C1 segment of cervical spinal cord (tissue), 14 donors: Measurements from ENCODE around the gene PLSCR5.

Experiments
- DNase-seq, 14 donors: peaks; one replicate each; lab custom pipeline; 2025; lab: John Stamatoyannopoulos, UW

PLSCR5 gene

DNA sequence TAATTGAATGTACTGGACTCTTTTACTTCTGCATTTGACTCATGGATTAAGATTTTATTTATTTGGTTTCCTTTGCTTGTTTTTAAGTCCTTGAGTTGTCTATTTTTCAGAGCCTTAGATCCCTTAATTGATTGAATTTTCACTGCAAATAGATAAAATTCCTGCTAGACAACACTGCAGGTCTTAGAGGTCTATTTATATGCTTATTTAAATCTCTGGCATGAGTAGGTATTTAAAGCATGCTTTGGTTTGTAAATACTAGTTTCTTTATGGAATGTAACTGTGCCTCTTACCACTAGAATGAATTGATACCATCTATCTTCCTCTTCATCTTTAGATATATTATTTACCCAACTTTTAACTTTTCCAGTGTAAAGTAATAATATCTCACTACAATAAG, 20.0 kb downstream of the PLSCR5 start:
- DNase-seq: no peak

DNA sequence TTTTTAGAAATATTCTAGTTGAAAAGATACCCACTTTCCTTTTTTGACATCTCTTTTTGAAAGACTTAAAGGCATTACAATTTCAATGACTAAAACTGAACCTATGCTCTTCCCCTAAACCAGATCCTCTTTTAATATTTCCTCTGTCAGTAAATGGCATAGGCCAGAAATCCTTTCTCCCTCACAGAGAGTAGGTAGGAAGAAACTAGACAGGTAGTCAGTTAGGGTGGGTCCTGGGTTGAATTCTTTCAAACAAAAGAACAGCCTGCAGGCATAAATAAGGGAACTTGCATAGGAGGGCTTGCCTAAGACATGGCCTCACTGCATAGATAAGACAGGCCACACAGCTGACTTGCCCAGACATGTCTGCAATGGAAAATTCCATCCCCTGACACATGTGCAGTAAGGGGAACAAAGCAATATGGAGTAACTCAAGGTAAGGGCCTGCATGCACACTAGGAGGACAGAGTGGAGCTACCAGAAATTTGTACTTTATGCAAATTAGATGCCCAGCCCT, 23.1 kb downstream of the PLSCR5 start:
- DNase-seq: no peak

DNA sequence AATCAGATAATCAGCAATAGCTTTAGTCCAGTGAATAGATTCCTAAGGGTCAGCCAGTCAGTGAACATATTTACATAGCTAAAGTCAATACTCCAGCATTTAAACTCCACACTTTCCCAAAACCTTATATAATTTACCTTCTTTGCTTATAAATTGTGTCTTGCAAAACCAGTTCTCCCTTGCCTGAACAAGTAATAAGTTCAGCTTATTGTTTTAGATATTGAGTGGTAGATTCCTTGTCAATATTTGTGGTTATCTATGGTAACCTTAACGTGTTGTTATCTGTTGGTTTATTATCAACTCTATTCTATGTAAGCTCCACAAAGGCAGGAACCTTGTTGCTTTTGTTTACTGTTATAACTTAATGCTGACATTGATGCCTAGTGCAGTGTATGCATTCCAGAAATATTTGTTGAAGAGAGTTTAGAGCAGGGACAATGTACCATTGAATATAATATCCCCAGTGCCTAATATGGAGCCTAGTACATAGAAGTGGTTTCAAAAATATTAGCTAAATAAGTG, 24.0 kb downstream of the PLSCR5 start:
- no peak for DNase-seq

DNA sequence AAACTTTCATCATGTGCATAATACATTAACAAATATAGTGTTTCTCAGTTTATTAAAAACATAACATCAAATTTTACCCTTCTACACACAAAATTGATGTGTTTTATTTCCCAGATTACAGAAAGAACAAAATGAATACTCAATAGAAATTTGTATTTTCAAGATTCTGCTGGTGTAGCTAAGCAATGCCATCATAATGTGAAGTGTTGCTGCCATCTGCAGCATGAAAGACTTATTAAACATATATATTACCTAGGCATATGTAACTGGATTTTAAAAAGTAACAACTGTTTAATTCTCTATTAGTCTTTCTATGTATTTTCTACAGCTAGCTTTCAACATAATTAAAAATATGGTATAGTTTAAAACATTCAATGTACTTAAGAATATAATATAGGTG, 27.5 kb downstream of the PLSCR5 start:
- DNase-seq: no peak

DNA sequence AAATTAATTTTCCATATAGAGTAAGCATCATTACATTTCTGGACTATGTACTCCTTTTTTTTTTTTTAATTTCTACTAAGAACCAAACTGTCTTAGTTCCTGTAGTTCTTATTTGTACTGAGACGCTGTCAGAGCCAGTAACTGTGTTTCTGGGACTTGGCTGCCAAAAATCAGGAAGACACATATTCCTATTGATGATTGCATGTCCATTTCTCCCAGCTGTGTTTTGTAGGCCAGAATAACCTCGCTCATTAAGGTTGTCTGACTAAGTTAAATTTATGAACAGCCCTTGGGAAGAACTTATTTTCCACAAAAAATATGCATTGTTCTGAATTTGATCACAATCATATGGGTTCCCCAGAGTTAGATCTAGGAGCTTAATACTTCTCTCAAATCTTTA, 29.5 kb downstream of the PLSCR5 start:
- DNase-seq: no peak

DNA sequence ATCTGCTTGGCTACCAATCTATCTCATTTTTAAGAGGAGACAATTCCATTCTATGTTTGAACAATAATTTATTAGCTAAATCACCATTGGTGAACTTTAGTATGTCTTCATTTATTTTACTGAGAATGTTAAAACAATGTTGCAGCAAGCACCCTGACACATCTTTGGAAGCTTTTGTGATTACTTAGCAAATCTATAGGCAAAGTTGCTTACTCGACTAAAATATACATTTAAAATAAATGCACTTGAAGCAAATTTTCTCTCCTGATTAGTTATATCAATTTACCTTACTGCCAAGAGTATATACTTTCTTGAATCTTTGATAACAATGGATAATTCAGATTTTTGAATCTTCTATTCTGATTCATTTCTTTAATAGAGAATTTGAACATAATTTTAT, 31.0 kb downstream of the PLSCR5 start:
- no peak for DNase-seq

DNA sequence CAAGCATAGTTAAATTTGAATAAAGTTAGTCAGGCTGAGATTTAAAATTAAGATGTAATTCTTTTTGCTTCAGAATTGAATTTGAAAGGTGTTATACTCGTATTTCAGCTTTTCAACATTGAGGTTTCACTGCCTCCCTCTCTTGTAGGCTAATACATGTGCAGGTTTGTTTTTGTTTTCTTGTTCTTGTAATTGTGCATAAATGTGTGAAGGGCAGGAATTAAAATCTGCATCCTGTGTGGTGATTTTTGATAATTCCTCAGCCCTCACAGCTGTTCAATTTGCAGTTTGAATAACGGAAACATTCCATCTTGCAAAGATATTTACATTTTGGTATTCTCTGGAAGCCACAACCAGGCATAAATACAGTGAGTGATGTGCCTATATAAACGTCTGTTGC, 35.8 kb downstream of the PLSCR5 start:
- DNase-seq: no peak

DNA sequence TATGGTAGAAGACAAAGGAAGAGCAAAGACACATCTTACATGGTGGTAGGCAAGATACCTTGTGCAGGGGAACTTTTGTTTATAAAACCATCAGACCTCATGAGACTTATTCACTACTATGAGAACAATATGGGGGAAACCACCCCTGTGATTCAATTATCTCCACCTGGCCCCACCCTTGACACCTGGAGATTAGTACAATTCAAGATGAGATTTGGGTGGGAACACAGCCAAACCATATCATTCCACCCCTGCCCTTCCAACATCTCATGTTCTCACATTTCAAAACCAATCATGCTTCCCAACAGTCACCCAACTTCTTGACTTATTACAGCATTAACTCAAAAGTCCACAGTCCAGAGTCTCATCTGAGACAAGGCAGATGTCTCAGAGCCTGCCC, 39.0 kb downstream of the PLSCR5 start:
- no peak for DNase-seq

DNA sequence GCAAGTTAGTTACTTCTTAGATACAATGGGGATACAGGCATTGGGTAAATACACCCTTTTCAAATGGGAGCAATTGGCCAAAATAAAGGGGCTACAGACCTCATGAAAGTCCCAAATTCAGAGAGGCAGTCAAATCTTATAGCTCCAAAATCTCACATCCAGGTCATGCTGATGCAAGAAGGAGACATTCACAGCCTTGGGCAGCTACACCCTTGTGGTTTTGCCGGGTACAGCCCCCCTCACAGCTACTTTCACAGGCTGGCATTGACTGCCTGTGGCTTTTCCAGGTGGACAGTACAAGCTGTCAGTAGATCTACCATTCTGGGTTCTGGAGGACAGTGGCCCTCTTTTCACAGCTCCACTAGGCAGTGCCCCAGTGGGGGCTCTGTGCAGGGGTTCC, 43.3 kb downstream of the PLSCR5 start:
- no peak for DNase-seq

DNA sequence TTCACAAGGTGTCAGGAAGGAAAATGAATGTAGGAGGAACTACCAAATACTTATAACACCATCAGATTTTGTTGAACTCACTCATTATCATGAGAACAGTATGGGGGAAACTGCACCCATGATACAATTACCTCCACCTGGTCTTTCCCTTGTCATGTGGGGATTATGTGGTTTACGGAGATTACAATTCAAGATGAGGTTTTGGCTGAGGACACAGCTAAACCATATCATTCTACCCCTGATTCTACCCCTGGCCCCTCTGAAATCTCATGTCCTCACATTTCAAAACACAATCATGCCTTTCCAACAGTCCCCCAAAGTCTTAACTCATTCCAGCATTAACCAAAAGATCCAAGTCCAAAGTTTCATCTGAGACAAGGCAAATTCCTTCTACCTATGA, 43.7 kb downstream of the PLSCR5 start:
- DNase-seq: no peak

DNA sequence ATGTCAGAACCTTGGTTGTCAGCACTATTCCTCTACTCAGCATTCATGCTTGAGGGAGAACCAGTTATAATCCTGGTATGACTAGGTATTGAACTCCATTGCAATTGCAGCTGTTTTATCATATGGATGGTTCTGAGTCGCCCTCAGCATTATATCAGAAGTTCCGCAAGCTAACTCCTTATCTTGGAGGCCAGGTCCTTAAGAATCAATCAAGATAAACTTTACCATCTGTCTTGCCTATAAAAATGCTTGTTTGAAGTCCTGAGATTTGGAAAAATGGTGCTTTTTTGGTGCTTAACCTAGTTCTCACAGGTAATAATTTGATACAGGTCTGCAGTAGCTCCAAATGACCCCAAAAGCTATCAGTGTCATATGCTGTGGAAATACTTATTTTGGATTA, 44.5 kb downstream of the PLSCR5 start:
- no peak for DNase-seq

DNA sequence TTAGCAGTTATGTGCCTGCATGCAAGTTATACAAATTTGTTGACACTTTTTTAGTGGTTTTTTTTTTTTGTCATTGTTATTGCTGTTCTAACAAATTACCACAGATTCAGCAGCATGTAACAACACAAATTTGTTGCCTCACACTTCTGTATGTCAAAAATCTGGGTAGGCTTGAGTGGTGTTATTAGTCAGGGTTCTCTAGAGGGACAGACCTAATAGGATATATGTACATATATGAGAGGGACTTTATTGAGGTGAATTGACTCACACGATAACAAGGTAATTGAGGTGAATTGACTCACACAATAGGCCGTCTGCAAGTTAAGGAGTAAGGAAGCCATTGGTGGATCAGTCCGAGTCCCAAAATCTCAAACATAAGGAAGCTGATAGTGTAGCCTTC, 45.8 kb downstream of the PLSCR5 start:
- DNase-seq: no peak

DNA sequence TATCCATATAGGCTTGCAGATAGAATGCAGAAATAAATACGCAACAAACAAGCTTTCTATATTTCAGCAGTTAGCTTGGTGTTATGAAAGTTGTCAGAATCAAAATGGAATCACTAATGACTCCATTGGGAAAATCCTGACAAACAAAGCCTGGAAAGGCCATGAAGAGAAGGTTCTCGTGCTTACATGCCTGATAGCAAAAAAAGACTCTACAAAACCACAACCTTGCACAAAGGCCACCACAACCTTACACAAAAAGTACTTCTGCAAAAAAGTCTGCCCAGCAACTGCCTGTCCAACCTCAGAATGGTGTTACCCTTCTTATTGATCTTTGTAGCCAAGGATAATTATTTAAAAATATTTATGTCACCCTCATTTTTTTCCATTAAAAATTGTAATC, 46.4 kb downstream of the PLSCR5 start:
- no peak for DNase-seq

DNA sequence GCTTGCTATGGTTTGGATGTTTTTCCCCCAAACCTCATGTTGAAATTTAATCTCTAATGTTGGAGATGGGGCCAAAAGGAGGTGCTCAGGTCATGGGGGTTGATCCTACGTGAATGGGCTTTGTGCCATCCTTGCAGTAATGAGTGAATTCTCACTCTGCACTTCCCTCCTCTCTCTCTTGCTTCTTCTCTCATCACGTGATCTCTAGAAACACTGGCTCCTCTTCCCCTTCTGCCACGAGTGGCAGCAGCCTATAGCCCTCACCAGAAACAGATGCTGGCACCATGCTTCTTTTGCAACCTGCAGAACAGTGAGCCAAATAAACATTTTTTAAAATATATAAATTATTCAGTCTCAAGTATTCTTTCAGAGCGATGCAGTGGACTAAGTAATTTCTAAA, 47.4 kb downstream of the PLSCR5 start:
- DNase-seq: no peak

DNA sequence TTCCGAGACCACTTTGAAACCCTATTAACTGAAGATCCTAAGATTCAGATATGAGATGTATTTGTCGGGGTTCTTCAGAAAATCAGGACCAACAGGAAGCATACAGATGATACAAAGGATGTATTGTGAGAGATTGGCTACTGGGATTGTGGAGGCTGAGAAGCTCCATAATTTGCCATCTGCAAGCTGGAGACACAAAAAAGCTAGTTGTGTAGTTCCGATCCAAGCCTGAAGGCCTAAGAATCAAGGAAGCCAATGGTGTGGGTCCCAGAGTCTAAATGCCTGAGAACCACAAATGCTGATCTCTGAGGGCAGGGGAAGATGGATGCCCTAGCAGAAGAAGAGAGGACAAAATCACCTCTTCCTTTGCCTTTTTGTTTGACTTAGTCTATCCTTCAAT, 49.8 kb downstream of the PLSCR5 start:
- DNase-seq: no peak

DNA sequence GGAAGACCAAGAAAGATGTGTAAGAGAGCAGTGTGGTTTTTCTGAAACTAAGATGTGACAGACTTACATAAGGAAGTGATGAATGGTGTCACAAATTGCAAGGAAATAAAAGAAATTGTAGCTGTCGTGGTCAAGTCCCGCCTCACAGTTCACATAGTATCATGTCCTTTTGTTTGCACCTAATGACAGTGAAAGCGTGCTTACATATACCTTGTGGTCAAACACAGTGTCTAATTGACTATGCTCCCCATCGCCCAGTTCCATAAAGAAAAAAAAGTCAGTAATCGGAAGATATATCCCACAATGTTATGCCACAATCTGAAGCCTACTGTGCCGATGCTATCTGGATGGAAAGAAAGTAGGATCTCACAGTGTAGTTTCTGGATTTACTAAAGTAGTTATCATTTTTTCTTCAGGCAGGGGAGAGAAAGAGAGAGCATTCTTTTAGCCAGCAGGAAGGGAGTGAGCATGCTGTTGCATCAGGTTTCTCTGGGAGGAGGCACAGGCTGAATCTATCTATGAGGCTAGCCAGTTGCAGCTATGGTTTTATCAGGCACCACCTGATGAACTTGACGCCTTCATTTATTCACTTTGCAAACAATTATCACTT, 50.9 kb downstream of the PLSCR5 start:
- DNase-seq: no peak

DNA sequence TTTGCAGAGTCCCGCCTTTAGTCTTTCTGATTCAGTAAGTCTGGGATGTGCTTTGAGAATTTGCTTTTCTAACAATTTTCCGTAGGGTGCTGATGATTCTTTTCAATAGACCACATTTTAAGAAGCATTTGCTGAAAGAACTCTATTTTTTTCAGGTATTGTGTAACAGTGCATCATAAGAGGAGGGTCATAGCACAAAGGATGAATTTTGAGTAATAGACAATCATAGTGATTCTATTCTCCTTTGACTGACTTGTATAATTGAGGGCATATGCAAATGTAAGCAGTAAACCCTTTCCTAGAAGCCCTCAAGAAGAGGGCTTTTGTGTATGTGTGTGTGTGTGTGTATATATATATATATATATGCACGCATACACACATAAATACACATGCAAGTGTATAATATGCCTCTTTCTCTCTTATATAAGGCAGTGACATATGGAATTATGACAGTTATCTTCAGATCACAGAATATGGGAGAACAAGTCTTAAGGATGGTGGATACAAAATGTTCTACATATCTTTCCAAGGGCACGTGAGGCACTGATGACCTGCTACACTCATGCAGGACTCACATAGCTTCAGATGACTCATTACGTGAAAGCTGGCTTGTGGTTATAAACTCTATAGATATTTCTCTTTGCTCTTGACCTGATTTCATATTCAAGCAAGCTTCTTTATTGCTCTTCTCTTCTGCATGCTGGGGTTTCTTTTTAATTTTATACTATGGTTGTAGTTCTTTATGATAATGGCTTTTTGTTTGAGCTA, 54.2 kb downstream of the PLSCR5 start:
- DNase-seq: no peak

DNA sequence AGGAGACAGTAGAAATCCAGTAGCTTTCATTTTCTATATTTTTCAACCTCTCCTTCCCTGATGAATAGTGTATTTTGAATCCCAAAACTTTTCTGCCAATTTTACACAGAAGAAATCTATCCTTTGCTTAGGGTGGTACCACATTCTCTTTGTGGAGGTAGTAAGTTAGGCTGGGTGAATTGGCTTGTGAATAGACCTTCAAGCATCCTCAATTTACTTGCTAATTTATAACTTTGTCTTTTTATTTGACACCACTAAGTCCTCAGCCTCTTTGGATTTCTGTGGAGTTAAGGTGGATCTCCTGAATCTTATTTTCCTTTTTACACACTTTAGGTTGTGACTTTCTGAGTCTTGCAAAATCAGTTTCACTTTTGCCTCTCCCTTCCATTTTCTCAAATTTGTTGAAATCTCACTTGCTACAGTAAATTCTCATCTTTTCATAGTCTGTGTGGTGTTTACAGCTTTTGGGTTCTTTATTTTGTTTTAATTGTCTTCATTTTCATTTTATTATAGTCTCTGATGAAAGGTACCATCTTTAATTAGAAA, 55.0 kb downstream of the PLSCR5 start:
- DNase-seq: no peak

DNA sequence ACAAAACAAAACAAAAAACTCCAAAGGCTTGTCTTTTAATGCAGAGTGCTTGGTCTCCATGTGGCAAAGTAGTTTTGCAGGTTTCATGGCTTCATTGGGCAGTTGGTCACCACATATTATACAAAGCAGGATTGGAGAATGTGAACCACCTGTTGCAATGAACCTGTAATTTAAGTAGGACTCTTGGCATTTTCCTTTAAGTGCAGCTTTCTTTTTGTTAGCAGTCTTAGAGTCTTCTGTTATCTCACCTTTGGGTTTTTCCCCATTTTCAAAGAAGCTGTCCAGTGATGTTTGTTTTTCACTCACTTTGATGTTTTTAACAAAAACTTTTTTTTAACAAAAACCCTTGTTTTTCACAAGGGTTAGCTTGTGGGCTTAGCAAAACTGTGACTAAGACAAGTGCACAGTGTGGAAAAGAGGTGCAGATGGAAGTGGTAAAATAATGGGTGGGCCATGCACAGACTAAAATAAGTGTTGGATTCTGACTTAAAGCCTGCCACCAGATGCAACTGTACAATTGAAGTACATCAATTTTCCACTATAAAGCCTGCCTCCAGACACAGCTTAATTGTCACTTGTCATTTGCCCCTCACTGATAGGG, 57.8 kb downstream of the PLSCR5 start:
- no peak for DNase-seq

DNA sequence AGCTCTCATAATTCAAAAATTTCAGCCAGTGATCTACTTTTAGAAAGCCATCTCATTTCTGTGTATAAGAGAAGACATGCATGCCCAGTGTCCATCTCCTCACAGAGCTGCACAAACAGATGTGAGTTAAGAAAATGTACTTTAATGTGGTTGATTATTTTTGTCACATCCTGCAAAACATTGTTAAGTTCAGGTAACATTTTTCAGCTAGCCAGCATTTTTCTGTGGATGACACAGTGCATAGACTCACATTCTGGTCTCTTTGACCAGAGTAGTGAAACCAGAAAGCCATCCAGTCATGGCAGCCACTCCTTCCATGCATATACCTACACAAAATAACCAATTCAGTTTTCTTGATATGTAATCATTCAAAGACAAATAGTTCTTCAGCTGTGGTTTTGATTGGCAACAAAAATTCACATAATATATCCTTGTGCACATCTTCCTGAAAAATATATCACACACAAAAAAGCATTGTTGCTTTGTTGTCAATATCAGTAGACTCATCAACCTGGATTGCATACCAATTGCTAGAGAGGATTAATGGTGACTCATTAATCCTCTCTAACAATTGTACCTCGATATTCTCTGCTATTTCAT, 58.7 kb downstream of the PLSCR5 start:
- no peak for DNase-seq

DNA sequence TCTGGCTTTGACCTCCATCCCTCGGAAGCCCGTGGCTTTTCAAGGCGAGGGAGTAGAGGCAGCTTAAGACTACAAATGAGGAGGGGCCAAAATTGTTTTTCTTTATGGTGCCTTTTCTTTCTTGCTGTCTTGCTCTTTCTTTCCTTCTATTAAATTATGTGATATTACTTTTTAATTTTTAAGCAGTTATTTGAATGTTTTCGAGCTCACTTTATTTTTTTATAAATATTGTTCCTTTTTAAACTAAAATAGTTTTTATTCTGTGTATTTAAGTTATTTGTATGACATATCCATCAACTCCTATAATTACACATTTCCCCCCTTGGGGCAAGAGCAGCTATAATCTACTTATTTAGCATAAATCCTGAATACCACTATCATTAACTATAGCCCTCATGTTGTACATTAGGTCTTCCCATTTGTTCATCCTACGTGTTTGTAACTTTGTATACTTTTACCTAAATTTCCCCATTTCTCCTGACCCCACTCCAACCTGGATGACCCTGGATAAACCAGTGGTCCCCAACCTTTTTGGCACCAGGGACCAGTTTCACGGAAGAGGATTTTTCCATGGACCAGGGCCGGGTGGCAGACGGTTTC, 60.1 kb downstream of the PLSCR5 start:
- no peak for DNase-seq
